Measurements from ENCODE around the gene MMEL1. TPM values are rescaled to one million over a fixed set of nuclear protein-coding genes. Genes with fewer than 3 reads are reported as not detected.

MMEL1 gene
- total and polyA plus RNA-seq, 7 donors: 0.66 to 37.2 (median 4.2) TPM; not detected in 1

GRCh38 chr1:2594001-2594640, 38.7 kb downstream of the MMEL1 start:
- DNase-seq: peak; percentile 70
- intact Hi-C loops (cut with DNase I): no loop called here
- TF ChIP-seq, protein P1, sequence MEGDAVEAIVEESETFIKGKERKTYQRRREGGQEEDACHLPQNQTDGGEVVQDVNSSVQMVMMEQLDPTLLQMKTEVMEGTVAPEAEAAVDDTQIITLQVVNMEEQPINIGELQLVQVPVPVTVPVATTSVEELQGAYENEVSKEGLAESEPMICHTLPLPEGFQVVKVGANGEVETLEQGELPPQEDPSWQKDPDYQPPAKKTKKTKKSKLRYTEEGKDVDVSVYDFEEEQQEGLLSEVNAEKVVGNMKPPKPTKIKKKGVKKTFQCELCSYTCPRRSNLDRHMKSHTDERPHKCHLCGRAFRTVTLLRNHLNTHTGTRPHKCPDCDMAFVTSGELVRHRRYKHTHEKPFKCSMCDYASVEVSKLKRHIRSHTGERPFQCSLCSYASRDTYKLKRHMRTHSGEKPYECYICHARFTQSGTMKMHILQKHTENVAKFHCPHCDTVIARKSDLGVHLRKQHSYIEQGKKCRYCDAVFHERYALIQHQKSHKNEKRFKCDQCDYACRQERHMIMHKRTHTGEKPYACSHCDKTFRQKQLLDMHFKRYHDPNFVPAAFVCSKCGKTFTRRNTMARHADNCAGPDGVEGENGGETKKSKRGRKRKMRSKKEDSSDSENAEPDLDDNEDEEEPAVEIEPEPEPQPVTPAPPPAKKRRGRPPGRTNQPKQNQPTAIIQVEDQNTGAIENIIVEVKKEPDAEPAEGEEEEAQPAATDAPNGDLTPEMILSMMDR (IDR thresholded peaks at IDR 0.05): no peak
- TF ChIP-seq POLR2A (IDR thresholded peaks at IDR 0.05) (no peak), POLR2AphosphoS5 (IDR thresholded peaks at IDR 0.05) (no peak), EP300 (IDR thresholded peaks at IDR 0.05) (no peak)
- Histone ChIP-seq H3K4me3 (no peak overlapping the region), H3K9me3 (peaks cover 0 to 3% (median 1%) of the 10 kb centered on the region in 4 donors), H3K27ac (no peak overlapping the region), H3K4me1 (no peaks in the 10 kb centered on the region), H3K36me3 (peaks cover 0 to 4% (median 0%) of the 10 kb centered on the region in 4 donors), H3K27me3 (peaks cover 0 to 27% (median 19%) of the 10 kb centered on the region in 3 donors)
- WGBS, 2 donors: 15 to 56% methylated on average over 20 of the region's 20 CpGs

DNA sequence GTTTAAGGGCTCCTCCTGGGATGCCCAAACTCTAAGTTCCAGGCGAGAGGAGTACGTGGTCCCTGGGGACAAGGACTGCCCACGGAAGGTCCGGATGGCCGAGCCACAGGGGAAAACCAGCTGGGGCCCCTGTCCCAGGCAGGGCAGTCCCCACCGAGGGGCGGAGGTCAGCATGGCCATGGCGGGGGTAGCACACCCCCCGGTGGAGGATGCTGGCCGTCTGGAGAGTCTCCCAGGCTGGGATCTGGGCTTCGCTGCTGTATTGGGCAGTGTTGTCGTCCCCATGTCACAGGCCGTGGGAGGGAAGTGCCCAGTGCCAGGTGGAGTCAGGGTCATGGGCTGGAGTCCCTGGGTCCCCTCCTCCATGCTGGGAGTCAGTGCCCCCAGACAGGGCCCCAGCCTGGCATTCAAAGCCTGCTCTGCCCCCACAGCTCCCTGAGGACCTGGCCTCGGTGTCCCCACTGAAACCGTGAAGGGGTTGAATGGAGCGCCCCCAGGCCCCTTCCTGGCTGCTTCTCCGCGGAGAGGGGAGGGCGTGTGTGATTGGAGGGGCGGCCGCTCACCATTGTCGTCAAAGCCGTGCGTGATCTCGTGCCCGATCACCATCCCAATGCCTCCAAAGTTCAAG, 39.5 kb downstream of the MMEL1 start:
- DNase-seq: peak; percentile 63

DNA sequence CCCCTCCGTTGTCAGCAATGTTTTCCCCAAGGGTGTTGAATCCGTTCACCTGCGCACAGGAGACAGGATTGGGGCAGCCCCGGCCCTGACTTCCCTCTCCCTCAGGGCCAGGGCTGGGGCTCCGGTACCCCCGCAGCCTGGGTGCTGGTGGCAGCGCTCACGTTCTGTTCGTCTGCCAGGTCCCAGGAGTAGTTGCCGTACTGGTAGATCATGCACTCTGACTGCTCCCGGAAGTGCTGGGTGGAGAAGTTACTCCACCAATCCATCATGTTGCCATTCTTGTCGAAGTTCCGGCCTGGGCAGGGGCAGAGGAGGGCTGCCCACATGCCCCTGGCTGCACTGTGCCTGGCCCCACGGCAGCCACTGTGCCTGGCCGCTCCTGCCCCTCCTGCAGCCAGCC, 40.1 kb downstream of the MMEL1 start:
- Histone ChIP-seq H3K27me3 (peaks cover 0 to 27% (median 19%) of the 10 kb centered on the region in 3 donors), H3K36me3 (peaks cover 0 to 7% (median 0%) of the 10 kb centered on the region in 4 donors), H3K4me3 (no peak overlapping the region), H3K27ac (no peak overlapping the region), H3K9me3 (no peaks in the 10 kb centered on the region), H3K4me1 (peaks cover 0 to 7% (median 6%) of the 10 kb centered on the region in 4 donors)
- DNase-seq: peak; percentile 57
- WGBS, 2 donors: 12 to 62% methylated on average over 15 of the region's 15 CpGs
- intact Hi-C loops (cut with DNase I): no loop called here
- peak in 1 of 2 donors; percentile 12 for TF ChIP-seq POLR2A (IDR thresholded peaks at IDR 0.05)
- no peak for TF ChIP-seq EP300 (IDR thresholded peaks at IDR 0.05)
- TF ChIP-seq POLR2AphosphoS5 (IDR thresholded peaks at IDR 0.05): no peak
- TF ChIP-seq, protein P1 (IDR thresholded peaks at IDR 0.05): no peak

More for the DNA sequence above, 39.5 kb downstream of the MMEL1 start:
- H3K4me3 ChIP-seq: no peak overlapping the region
- H3K36me3 ChIP-seq: peaks cover 0 to 7% (median 0%) of the 10 kb centered on the region in 4 donors
- H3K9me3 ChIP-seq: no peaks in the 10 kb centered on the region
- TF ChIP-seq POLR2A (IDR thresholded peaks at IDR 0.05) (no peak), EP300 (IDR thresholded peaks at IDR 0.05) (no peak), POLR2AphosphoS5 (IDR thresholded peaks at IDR 0.05) (no peak)
- TF ChIP-seq, protein P1 (IDR thresholded peaks at IDR 0.05): no peak
- WGBS, 2 donors: 67 to 81% methylated on average over 26 of the region's 26 CpGs
- intact Hi-C loops (cut with DNase I): no loop called here
- no peak overlapping the region for H3K27ac ChIP-seq
- H3K4me1 ChIP-seq: peaks cover 0 to under 1% (median 0%) of the 10 kb centered on the region in 4 donors
- peaks cover 0 to 27% (median 19%) of the 10 kb centered on the region in 3 donors for H3K27me3 ChIP-seq

- no peak overlapping the region for H3K27ac ChIP-seq
- peaks cover 0 to 7% (median 0%) of the 10 kb centered on the region in 4 donors for H3K36me3 ChIP-seq
- 77 to 90% methylated on average over 12 of the region's 12 CpGs for WGBS, 2 donors
- intact Hi-C loops (cut with DNase I): no loop called here
- peaks cover 0 to 15% (median 13%) of the 10 kb centered on the region in 4 donors for H3K4me1 ChIP-seq
- H3K27me3 ChIP-seq: peaks cover 0 to 27% (median 19%) of the 10 kb centered on the region in 3 donors
- TF ChIP-seq EP300 (IDR thresholded peaks at IDR 0.05) (no peak), POLR2AphosphoS5 (IDR thresholded peaks at IDR 0.05) (no peak)
- TF ChIP-seq, protein P1 (IDR thresholded peaks at IDR 0.05): no peak
- no peaks in the 10 kb centered on the region for H3K9me3 ChIP-seq
- peak; percentile 51 for DNase-seq
- no peak overlapping the region for H3K4me3 ChIP-seq
These were observed 41.1 kb downstream of the MMEL1 start for GRCh38 chr1:2591581-2592261.

Measured in sigmoid colon (tissue), 7 donors.